Measurements from ENCODE around the gene SLC7A9. TPM values are rescaled to one million over a fixed set of nuclear protein-coding genes. Genes with fewer than 3 reads are reported as not detected.

SLC7A9 gene
- 0.70 TPM for total RNA-seq

DNA sequence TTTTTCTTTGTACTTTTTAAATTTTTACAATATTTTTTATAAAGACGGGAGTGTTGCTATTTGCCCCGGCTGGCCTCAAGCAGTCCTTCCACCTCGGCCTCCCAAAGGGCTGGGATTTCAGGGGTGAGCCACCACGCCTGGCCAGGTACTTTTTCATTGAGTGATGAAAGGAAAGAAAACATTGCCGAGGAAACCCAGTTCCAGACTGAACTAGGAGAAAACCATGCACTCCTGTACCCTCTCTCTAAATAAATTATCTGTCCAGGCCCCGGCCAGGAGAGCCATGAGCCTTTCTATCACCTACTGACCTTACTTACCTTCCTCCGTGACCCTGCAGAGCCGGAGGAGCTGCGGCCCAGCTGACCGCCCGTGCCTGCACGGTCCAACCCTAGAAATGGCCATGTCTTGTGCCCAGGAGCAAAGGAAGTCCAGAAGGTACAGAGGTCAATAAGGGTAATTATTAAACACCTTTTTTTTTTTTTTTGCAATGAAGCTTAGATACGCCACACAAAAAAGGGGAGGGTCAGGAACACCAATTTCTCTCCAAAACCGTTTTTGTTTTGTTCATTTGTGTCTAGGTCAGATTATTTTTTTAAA, at the start of gene SLC7A9:
Gene SLC7A9 (minus strand): TSS at position 399 of the 597 bp plus-strand sequence. CDS start 1,233 bp downstream, outside the sequence.
- peak; percentile 15 for DNase-seq (ENCODE audit: low spot score)

DNA sequence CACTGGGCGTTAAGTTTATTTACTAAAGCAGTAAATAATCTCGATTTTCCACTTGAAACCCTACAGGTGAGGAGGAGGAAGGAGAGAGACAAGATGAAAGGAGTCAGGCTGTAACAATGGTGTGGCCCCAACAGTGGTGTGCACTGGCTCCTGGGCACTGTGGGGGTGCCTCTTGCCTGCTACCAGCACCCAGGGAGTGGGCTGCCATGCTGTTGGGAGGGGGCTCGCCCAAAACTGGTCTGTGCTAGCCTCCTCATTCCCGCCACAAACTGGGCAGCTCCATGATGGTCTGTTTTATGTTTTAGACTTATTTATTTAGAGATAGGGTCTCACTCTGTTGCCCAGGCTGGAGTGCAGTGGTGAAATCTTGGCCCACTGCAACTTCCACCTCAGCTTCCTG, 49.8 kb upstream of the SLC7A9 start:
- no peak for DNase-seq (ENCODE audit: low spot score)

DNA sequence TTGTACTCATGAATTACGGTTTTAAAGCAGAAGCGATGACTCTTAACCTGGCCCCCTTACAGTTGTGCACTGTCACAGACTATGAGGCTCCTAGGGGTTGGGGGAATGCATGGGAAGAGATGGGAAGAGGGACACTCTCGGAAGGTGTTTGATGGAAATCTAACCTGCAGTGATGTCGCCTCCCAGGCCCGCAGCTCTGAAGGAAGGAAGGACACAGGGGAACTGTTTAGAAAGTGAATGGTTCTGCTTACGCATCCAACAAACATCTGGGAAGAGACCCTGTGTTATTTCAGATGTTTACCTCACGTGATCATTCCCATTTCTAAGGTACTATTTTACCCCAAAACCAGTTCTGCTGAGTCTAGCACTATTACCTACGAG, 48.0 kb upstream of the SLC7A9 start:
- no peak for DNase-seq (ENCODE audit: low spot score)

DNA sequence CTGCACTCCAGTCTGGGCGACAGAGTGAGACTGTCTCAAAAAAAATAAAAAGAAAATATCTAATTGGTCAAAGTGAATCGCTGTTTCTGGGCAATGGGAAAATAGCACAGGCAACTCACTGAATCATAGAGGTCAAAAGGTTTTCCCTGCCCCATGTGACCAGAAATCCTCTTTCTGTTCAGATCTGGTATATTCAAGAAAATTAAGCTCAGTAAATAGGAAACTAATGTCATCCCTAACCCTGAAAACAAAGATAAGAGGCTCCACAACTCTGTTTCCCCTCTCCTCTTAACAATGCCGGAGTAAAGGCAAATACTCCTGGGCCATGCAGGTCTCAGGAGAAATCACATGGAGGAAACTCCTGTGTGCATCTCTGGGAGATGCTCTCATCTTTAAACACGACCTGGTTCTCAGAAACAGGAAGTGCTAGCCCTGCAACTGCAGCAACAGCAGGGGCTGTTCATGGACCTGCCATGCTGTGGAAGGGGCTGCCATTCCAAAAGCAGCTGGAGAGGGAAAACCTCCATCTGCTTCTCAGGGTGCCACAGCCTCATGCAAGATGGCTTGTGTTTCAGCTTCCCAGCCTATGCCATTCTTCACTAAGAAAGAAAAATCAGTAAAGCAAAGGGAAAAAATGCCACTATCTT, 47.5 kb upstream of the SLC7A9 start:
- DNase-seq (ENCODE audit: low spot score), result no peak

DNA sequence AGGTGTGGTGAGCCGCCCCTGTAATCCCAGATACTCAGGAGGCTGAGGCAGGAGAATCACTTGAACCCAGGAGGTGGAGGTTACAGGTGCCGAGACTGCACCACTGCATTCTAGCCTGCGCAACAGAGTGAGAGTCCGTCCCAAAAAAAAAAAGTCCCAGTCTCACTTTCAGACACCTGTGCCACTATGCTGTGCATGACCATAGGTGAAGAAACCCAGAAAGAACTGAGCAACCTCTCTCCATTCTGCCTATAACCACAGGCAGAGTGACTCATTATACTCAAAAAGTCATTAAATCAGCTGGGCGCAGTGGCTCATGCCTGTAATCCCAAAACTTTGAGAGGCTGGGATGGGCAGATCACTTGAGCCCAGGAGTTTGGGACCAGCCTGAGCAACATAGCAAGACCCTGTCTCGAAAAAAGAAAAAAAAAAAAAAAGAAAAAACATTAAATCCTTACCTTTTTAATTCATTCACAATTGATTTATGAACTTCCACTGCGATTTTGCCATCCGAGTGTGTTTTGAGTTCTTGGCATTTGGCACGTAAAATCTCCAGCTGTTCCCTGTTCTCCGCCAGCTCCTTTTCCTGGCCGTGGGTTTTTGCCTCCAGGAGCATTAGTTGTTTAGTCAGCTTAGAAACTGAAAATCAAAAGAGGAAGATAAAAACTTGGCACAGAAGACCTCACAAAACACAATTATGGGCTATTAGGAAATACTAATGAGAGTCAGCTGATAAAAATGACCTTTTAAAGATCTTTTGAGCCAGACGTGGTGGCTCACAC, 45.5 kb upstream of the SLC7A9 start:
- DNase-seq (ENCODE audit: low spot score), result no peak

DNA sequence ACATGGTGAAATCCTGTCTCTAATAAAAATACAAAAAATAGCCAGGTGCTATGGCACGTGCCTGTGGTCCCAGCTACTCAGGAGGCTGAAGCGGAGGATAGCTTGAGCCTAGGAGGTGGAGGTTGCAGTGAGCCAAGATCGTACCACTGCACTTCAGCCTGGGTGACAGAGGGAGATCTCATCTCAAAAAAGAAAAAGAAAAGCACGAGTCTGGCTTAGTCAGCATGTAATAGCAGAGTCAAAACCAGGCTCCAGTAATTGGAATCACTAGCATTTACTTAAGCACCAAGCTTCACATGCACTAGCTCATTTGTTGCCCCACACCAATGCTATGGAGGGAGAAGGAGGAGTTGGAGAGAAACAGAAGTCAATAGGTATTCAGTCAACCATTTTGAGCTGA, 41.9 kb upstream of the SLC7A9 start:
- no peak for DNase-seq (ENCODE audit: low spot score)

DNA sequence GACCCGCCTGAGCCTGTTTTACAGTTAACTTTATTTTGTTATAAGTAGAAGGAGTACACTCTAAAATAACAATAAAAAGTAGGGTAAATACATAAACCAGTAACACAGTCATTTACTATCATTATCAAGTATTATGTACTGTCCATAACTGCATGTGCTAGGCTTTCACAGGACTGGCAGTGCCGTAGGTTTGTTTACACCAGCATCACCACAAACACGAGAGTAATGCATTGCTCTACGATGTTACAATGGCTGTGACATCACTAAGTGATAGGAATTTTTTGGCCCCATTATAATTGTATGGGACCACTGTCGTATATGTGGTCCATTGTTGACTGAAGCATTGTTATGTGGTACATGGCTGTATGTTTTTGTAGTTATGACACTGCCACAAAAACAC, 41.3 kb upstream of the SLC7A9 start:
- no peak for DNase-seq (ENCODE audit: low spot score)

DNA sequence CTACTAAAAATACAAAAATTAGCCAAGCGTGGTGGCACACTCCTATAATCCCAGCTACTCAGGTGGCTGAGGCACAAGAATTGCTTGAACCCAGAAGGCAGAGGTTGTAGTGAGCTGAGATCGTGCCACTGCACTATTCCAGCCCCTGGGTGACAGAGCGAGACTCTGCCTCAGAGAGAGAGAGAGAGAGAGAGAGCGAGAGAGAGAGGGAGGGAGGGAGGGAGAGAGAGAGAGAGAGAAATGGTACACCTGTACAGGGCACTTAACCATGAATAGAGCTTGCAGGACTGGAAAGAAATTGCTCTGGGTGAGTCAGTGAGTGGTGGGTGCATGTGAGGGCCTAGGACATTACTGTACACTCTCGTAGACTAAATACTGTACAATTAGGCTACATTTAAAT, 40.5 kb upstream of the SLC7A9 start:
- no peak for DNase-seq (ENCODE audit: low spot score)

DNA sequence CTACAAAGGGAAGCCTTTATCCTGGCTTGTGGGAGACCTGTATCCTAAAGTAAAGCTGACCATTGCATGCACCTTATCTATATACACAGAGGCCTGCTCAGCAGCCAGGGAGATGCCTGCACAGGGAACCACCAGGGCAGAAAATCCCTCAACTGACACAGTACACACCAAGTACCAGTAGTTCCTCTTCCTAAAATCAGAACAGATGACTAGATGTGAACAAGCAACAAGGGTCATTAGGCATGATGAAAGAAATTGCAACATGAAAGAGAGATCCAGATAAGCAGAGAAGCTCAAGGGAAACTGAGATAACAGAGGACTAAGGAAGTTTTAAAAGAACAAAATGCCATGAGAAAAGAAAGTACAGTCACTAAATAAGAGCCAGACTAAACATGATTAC, 39.7 kb upstream of the SLC7A9 start:
- no peak for DNase-seq (ENCODE audit: low spot score)

DNA sequence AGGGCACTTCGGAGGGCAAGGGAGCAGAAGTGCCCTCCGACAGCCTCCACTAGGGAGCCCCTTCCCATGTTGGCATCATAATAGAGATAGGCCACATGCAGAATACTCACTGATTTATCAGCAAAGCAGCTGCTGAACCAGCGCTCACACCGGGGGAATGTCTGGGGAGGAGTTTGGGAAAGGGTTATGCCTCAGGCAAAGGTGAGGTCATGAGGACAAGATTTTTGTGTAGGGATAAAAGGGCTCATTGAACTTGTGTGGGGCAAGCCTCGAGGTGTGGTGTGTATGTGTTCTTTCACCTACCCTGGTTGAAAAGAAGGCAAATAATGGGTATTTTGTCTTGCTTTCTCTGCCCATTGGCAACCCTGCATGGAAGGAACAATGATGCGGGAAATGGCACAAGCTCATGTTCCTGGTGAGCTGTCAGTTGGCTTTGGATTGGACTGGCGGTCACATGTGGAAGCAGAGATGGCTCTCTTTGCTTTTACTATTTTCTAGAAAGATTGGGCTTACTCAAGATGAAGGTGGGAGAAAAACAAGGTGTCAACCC, 39.1 kb upstream of the SLC7A9 start:
- DNase-seq (ENCODE audit: low spot score), result no peak

DNA sequence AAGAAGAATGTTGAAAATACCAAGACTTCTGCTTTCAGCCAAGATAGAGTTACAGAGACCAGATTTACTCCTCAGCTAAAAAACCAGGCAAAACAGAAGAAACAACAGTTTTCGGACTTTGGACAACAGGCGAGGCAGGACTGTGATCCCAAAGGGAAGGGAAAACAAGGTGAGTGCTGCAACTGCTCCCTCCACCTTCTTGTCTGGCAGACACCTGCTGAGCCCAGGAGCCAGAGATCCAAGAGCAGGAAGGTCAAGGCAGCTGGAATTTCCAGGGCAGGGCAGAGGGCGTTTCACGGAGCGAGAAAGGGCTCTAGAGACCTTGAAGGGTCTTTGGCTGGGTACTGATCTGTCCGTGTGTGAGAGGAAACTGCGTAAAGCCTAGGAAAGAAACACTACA, 32.9 kb upstream of the SLC7A9 start:
- DNase-seq (ENCODE audit: low spot score), result no peak

DNA sequence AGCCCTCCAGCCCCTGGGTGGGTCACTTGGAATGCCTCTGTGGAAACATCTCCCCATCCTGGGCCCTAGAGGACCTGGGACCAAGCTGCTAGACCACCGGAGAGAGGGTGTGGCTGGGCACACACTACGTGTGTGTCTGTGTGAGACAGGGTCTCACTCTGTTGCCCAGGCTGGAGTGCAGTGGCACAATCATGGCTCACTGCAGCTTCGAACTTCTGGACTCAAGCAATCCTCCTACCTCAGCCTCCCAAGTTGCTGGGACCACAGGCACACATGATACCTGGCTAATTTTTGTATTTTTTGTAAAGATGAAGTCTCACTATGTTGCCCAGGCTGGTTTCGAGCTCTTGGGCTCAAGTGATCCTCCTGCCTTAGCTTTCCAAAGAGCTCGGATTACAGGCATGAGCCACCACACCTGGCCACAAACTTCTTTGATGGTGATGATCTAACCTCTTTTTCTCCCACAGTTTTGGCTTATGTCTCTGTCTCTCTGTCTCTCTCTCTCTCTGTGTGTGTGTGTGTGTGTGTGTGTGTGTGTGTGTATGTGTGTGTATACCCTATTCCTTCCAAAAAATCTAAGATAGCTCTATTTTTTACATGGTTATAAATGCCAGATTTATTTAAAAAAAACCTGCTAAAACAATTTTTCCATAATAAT, 32.1 kb upstream of the SLC7A9 start:
- no peak for DNase-seq (ENCODE audit: low spot score)

DNA sequence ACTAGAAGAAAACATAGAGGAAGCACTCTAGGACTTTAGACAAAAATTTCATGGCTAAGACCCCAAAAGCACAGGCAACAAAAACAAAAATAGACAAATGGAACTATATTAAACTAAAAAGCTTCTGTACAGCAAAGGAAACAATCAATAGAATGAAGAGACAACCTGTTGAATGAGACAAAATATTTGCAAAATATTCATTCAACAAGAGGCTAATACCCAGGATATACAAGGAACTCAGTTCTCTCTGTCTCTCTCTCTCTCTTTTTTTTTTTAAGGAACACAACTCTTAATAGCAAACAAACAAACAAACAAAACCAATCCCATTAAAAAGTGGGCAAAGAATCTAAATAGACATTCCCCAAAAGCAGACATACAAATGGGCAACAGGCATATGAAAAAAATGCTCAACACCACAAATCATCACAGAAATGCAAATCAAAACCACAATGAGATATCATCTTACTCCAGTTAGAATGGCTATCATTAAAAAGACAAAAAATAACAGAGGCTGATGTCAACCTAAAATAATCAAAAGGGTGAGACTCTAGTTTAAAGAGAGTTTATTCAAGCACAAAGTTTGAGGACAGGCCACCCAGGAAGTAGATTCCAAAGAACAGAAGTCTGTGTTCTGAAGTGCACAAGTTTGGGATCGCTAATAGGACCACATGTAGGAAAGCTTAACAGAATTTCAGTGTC, 27.1 kb upstream of the SLC7A9 start:
- DNase-seq (ENCODE audit: low spot score), result no peak

DNA sequence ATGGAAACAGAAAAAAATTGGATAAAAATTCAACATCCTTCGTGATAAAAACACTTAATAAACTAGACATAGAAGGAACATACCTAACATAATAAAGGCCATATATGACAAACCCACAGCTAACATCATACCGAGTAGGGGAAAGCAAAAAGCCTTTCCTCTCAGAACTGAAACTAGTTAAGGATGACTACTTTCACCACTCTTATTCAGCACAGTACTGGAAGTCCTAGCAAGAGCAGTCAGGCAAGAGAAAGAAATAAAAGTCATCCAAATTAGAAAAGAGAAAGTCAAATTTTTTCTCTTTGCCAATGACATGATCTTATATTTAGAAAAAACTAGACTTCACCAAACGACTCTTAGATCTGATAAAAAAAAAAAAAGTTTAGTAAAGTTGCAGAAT, 25.8 kb upstream of the SLC7A9 start:
- no peak for DNase-seq (ENCODE audit: low spot score)

DNA sequence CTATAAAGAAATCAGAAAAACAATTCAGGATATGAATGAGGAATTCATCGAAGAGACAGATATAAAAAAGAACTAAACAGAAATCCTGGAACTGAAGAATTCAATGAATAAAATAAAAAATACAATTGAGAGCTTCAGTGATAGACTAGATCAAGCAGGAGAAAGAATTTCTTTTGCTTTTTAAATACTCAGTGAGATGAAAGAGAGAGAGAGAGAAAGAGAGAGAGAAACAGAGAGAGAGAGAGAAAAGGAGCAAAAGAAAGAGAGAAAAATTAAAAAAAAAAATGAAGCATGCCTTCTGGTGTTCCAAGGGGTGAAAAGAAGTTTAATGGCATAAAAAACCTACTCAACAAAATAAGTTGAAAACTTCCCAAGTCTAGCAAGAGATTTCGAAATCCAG, 22.0 kb upstream of the SLC7A9 start:
- DNase-seq (ENCODE audit: low spot score), result no peak

DNA sequence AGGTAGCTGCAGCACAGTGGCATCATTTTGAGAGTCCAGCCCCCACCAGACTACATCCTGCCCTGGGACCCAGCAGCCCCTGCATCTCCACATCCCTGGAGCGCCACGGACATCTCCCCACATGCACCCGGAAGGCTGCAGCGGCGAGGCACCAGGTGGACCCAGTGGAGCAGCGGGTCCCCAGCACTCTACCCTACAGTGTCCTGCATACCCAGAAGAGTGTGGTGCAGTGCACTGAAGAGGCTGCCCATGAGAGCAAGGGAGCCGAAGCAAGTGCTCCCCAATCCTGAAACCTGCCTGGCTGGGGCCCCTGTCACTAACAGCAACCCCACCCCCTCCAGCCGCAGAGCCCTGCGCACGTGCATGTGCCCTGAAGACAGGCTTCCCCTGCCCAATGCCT, 21.3 kb upstream of the SLC7A9 start:
- no peak for DNase-seq (ENCODE audit: low spot score)

DNA sequence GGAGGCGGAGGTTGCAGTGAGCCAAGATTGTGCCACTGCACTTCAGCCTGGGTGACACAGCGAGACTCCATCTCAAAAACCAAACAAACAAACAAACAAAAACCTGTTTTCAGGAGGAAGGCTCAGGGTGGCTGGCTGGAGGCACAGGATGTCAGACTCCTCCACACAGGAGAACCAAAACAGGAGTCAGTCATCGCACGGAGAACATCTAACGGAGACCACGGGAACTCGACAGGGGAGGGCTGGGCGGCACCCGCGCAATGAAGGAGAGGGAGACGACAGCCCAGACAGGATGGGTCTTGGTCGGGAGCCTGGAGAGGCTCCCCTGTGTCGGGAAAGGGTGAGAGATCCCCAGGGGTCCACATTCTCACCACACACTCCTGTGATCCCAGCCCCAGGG, 20.8 kb upstream of the SLC7A9 start:
- DNase-seq (ENCODE audit: low spot score), result no peak

DNA sequence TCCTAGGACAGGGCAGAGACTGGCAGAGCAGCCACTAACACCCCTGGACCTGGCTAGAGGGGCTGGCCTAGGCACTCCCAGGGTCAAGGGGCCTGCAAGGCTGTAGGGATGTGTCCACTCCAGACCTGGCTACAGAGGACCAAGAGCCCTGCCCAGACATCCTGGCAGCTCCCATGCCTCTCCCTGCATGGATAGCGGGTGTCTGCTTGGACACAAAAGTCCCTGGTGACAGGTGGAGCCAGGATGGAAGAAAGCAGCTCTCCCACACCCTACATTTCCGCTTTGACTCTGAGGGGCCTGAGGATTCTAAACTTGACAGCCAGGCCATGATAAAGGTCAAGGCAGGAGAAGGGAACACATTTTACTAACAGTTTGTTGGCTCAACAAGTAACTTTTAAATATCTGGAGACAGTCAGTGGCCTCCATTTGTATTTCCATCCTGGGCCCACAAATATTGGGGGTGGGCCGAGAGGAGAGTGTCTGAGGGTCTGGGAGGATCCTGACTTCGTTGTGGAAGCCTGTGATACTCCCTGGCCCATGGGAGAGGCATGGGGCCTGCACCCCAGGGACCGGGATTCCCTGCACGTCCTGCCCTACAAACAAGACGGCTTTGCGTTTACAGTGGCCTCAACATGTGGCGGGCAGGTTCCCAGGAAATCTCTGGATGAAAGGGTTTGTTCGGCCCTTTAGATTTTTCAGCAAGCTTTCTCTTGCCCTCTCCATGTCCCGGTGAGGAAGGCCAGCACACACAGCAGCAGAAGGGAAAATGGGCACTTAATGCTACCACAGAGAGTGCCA, 19.8 kb upstream of the SLC7A9 start:
- no peak for DNase-seq (ENCODE audit: low spot score)

DNA sequence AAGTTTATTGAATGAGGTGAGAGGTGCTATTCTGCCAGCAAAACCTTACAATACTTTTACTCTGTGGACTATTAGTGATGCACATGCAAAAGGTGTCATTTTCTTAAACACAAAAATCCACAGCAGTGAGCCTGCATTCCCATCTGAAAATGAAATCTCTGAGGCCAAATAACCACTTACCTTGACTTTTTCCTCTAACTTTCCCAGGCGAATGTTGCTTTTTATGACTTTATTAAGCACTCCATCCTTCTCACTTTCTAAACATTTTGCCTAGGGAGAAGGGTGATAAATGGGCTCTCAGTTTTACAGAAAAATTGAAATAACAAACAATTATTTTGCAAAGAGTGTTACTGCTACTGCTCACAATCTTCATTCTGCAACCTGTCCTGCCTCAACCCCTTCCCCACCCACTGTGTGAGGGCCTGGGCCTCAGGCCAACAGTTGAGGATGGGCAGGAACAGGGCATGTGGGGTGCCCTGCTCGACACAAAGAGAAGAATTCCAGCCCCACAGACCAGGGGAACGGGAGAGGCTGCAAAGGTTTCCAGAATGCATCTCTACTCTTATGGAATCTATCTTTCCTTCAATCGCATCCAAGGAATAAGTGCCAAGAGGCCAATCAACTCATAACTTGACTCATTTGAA, 18.1 kb upstream of the SLC7A9 start:
- no peak for DNase-seq (ENCODE audit: low spot score)

DNA sequence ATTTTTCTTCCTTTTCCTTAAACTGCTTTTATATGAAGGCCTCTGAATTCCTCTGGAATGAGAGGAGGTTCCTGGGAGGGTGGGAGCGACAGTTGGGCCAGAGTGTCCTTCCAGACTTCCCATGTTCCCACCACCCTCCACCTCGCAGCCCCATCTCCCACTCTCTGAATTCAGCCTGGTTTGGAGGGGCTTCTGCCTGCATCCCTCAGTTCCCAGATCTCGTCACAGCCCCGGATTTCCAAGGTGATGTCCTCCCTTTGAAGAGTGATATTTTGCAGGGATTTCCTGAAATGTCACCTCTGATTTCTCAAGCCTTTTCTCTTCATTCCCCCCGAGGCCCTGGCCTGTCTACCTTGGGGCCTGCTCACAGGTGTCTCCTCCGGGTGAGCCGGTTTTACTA, 16.7 kb upstream of the SLC7A9 start:
- DNase-seq (ENCODE audit: low spot score), result no peak

Data from ureter (tissue), 1 donor.